GM12878 (cell line): ENCODE measurements around the gene CCDC112. TPM values are rescaled to one million over a fixed set of nuclear protein-coding genes. Genes with fewer than 3 reads are reported as not detected.

ENCODE experiments used
- ATAC-seq: fragments of 200-7000 bp; cut with Tn5 transposase; 3 replicates; pipeline ENCODE4 v1.9.1; 2020; ENCODE audit warnings: mild to moderate bottlenecking, moderate library complexity
- BruUV-seq: library from RNA; stranded (reverse); fragments of 400-500 nt; replicated peaks from 2 replicates; lab custom pipeline; 2021; lab: Mats Ljungman, UMichigan
- CTCF ChIA-PET: fragments of 300-600 bp; sonication (Branson Sonifier 250); formaldehyde crosslinking; extraction: SDS; loops from one replicate; lab custom pipeline; 2021; ENCODE audit warnings: inconsistent platforms; lab: Yijun Ruan, JAX
- POLR2A ChIA-PET: fragments of 350-600 bp; formaldehyde crosslinking; extraction: SDS; loops from one replicate; lab custom pipeline; 2021; ENCODE audit warnings: inconsistent platforms; lab: Charles Lee
- RAD21 ChIA-PET: fragments of 300-600 bp; sonication (Branson Sonifier 250); formaldehyde crosslinking; loops from one replicate; lab custom pipeline; 2023; ENCODE audit warnings: antibody characterized with exemption; ENCODE audit not compliant: unreplicated experiment; lab: Charles Lee
- SMC1A ChIA-PET: fragments of 300-600 bp; sonication (Branson Sonifier 250); formaldehyde crosslinking; loops from one replicate; lab custom pipeline; 2023; ENCODE audit not compliant: unreplicated experiment, uncharacterized antibody; lab: Charles Lee
- DNase-seq: peaks from one replicate; pipeline ENCODE4 v3.0.0-alpha.2; 2011; ENCODE audit warnings: low read depth, low spot score
- FAIRE-seq: peaks from 3 replicates; lab custom pipeline; 2011; peaks lifted over from hg19 to GRCh38; lab: Jason Lieb, UNC
- H2AFZ ChIP-seq: 2 replicates; pipeline ENCODE4 v1.6.0; 2011; ENCODE audit warnings: low read depth, low read length, control low read depth; ENCODE audit not compliant: control insufficient read depth
- H3K27ac ChIP-seq: 2 replicates; pipeline ENCODE4 v1.5.1; 2011; ENCODE audit warnings: control low read depth; ENCODE audit not compliant: control insufficient read depth, insufficient read depth
- H3K27me3 ChIP-seq, 2 experiments: replicated peaks in 1 of 2; 2 replicates each; pipeline versions ENCODE4 v1.6.0 to v1.6.1; 2011; ENCODE audit warnings: low read length in 1 of 2; ENCODE audit not compliant: control insufficient read depth in 2 of 2, insufficient read depth in 2 of 2
- H3K36me3 ChIP-seq, 2 experiments: 2 replicates each; pipeline ENCODE4 v1.5.1; 2011; ENCODE audit warnings: low read length in 1 of 2; ENCODE audit not compliant: control insufficient read depth in 2 of 2, insufficient read depth in 2 of 2
- H3K4me1 ChIP-seq: 2 replicates; pipeline ENCODE4 v1.6.1; 2011; ENCODE audit warnings: mild to moderate bottlenecking, low read length, moderate library complexity, mixed read lengths; ENCODE audit not compliant: control insufficient read depth, insufficient read depth
- H3K4me2 ChIP-seq: 2 replicates; pipeline ENCODE4 v1.6.0; 2011; ENCODE audit warnings: control low read depth; ENCODE audit not compliant: control insufficient read depth, insufficient read depth
- H3K4me3 ChIP-seq: fragments of 200-600 bp; sonication (generic); 2 replicates; pipeline ENCODE4 v1.5.1; 2016
- H3K79me2 ChIP-seq: 2 replicates; pipeline ENCODE4 v1.6.0; 2011; ENCODE audit warnings: low read length; ENCODE audit not compliant: control insufficient read depth, insufficient read depth
- H3K9ac ChIP-seq: 2 replicates; pipeline ENCODE4 v1.8.0; 2011; ENCODE audit warnings: low read length, control low read depth, mixed read lengths; ENCODE audit not compliant: control insufficient read depth, insufficient read depth
- H3K9me3 ChIP-seq: replicated peaks from 3 replicates; pipeline ENCODE4 v1.5.1; 2011; ENCODE audit warnings: mild to moderate bottlenecking, low read length; ENCODE audit not compliant: control insufficient read depth, insufficient read depth
- H4K20me1 ChIP-seq: 2 replicates; pipeline ENCODE4 v1.6.0; 2011; ENCODE audit not compliant: control insufficient read depth, insufficient read depth
- CBFB ChIP-seq: IDR thresholded peaks from 2 replicates; pipeline ENCODE4 v1.6.1; 2016; ENCODE audit warnings: antibody characterized with exemption, low read depth
- MLLT1 ChIP-seq: fragments of 450-650 bp; IDR thresholded peaks from 2 replicates; pipeline ENCODE4 v1.6.1; 2016; ENCODE audit warnings: mild to moderate bottlenecking
- RELB ChIP-seq: fragments of 450-650 bp; IDR thresholded peaks from 2 replicates; pipeline ENCODE4 v1.6.1; 2017; ENCODE audit warnings: low read depth, mild to moderate bottlenecking, moderate library complexity
- ZNF687 ChIP-seq: fragments of 450-650 bp; IDR thresholded peaks from 2 replicates; pipeline ENCODE4 v1.6.1; 2017; ENCODE audit warnings: mild to moderate bottlenecking, moderate library complexity
- WGBS: methylation state at CpG from one replicate; pipeline ENCODE4 v1.1.6; 2016; ENCODE audit warnings: low lambda C conversion rate; ENCODE audit not compliant: insufficient replicate concordance, insufficient coverage; ENCODE audit errors: missing lambda C conversion rate; 5-methylcytosine and 5-hydroxymethylcytosine counted together
- in situ Hi-C: fragments of 300-500 bp; cut with MboI; formaldehyde crosslinking; loops from 9 replicates; pipeline ENCODE4 v1.14.3; 2018; ENCODE audit warnings: mixed read lengths
- intact Hi-C: fragments of 100-400 bp; cut with micrococcal nuclease; formaldehyde crosslinking; loops from one replicate; pipeline ENCODE4 v1.14.2; 2022; ENCODE audit not compliant: unreplicated experiment
- polyA plus RNA-seq, 11 experiments: library from polyadenylated mRNA; depleted of rRNA in 4 of 11; unstranded in 6 of 11; stranded (reverse) in 5 of 11; fragments of >200 nt; fragmentation: Nextera tagmentation in 4 of 11; fragmentation: Illumina TruSeq in 1 of 11; extraction: Ambion mirVana in 4 of 11; extraction: Trizol in 1 of 11; gene quantifications; 1 replicate in 1 of 11; 2 replicates in 10 of 11; pipeline versions ENCODE4 v1.2.1 to v1.2.3, GENCODE V29; 2011 to 2016; ENCODE audit warnings: inconsistent platforms in 2 of 11, missing spikeins in 2 of 11, low read depth in 1 of 11
- total RNA-seq, 4 experiments: library from RNA; depleted of rRNA in 3 of 4; stranded (reverse); fragments of >200 nt in 3 of 4; fragmentation: Illumina TruSeq in 1 of 4; extraction: Trizol in 1 of 4; gene quantifications; 2 replicates each; pipeline versions ENCODE4 v1.2.1 to v1.2.3, GENCODE V29; 2013 to 2021

The CCDC112 gene
- total and polyA plus RNA-seq, 10 of the 15 experiments (the other 5 are each of a cell fraction or from before 2014, with no cell fraction given) = 0.12 to 2.0 (median 0.58) TPM

GRCh38 chr5:115263078-115263380, 33.4 kb downstream of the CCDC112 start:
- DNase-seq = no peak
- Histone ChIP-seq H3K36me3 (no peaks in the 10 kb centered on the region; a peak in 1 of 4 replicates), H2AFZ (peak overlapping the region; percentile 98), H4K20me1 (no peaks in the 10 kb centered on the region), H3K27ac (peak overlapping the region; percentile 92), H3K9ac (peak overlapping the region; percentile 94), H3K4me3 (peak overlapping the region; percentile 84), H3K4me1 (no peaks in the 10 kb centered on the region; the same call in 1 of the 2 replicates), H3K4me2 (peak overlapping the region; percentile 97), H3K79me2 (peaks cover 42% of the 10 kb centered on the region), H3K27me3 (no peaks in the 10 kb centered on the region), H3K9me3 (no peaks in the 10 kb centered on the region)
- RAD21 ChIA-PET = interaction anchor here (0.6 to 1.1 kb wide), 2 partner anchors 16 to 54 kb away, joined by 3 to 4 read pairs; no protein-coding TSS in a partner anchor
- CTCF ChIA-PET = interaction anchor here (1.4 to 2.0 kb wide), 3 partner anchors 9 to 165 kb away, joined by 4 to 6 read pairs (median 5); no protein-coding TSS in a partner anchor
- SMC1A ChIA-PET = interaction anchor here (1.0 to 2.1 kb wide), 5 partner anchors 10 to 86 kb away, joined by 3 to 11 read pairs (median 4); no protein-coding TSS in a partner anchor
- intact Hi-C loops = no loop called here
- POLR2A ChIA-PET = interaction anchor here (1.4 kb wide), 1 partner anchor 25 kb away, joined by 3 read pairs; no protein-coding TSS in a partner anchor
- 68% methylated on average over 7 of the region's 7 CpGs for WGBS
- BruUV-seq = TSS peak; percentile 91
- FAIRE-seq = no peak
- in situ Hi-C loops = no loop called here
- no peak for ATAC-seq
- TF ChIP-seq ZNF687 = peak; percentile 12; the same call in 1 of the 2 replicates
- TF ChIP-seq MLLT1 = peak; percentile 99; the same call in 1 of the 2 replicates
- TF ChIP-seq CBFB = no peak
- no peak for TF ChIP-seq RELB
